Measurements from ENCODE around the gene VAC14. TPM values are rescaled to one million over a fixed set of nuclear protein-coding genes. Genes with fewer than 3 reads are reported as not detected.

VAC14 gene
- total RNA-seq, 1 experiment from 2014 or later = 65.5 TPM

DNA sequence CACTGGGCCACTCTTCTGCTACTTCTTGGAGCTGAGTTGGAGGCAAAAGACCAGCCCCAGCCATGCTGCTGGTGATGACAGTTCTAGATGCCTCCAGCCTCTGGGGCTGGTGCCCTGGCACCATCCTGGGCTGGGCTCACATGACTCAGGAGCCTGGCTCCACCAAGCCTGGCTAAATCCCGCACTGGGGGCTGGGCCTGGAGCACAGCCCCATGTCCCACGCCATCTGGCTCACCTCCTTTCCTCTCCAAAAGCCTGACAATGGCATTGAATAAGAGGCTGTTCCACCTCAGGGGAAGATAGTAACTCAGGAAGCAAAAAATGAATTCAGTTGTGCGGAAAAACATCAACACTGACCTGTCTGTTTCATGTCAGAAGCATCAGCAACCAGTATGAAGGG is 70.0 kb downstream of the VAC14 start:
- DNase-seq (no peak), ATAC-seq (no peak)
- Histone ChIP-seq H3K4me3 (ENCODE audit: low read length) (no peak overlapping the region), H4K20me1 (ENCODE audit: low read length) (no peaks in the 10 kb centered on the region), H3K27me3 (ENCODE audit: low read length) (no peaks in the 10 kb centered on the region), H3K9ac (ENCODE audit: low read length) (no peak overlapping the region), H3K27ac (ENCODE audit: low read length) (no peak overlapping the region), H2AFZ (ENCODE audit: low read length) (no peak overlapping the region), H3K9me3 (ENCODE audit: low read length) (no peaks in the 10 kb centered on the region), H3K36me3 (ENCODE audit: low read depth, low read length) (no peaks in the 10 kb centered on the region), H3K9me2 (replicated peaks; ENCODE audit: low read length) (no peaks in the 10 kb centered on the region), H3K4me1 (ENCODE audit: insufficient read depth, low read length) (no peaks in the 10 kb centered on the region), H3K79me2 (ENCODE audit: low read length) (no peaks in the 10 kb centered on the region), H3K4me2 (ENCODE audit: low read length) (no peak overlapping the region), H3F3A (ENCODE audit: low read length, unreplicated experiment) (no peaks in the 10 kb centered on the region)
- ChIA-PET CTCF (no interaction called here), POLR2A (ENCODE audit: unreplicated experiment) (no interaction called here)
- BruUV-seq (replicated peaks) = no TSS peak
- intact Hi-C loops (cut with micrococcal nuclease) = no loop called here
- no peak for TF ChIP-seq EZH2 (IDR thresholded peaks at IDR 0.05; ENCODE audit: low read length, unreplicated experiment)
- no peak for TF ChIP-seq EZH2phosphoT487 (IDR thresholded peaks at IDR 0.05; ENCODE audit: borderline replicate concordance, low read length)
- TF ChIP-seq, protein P1, sequence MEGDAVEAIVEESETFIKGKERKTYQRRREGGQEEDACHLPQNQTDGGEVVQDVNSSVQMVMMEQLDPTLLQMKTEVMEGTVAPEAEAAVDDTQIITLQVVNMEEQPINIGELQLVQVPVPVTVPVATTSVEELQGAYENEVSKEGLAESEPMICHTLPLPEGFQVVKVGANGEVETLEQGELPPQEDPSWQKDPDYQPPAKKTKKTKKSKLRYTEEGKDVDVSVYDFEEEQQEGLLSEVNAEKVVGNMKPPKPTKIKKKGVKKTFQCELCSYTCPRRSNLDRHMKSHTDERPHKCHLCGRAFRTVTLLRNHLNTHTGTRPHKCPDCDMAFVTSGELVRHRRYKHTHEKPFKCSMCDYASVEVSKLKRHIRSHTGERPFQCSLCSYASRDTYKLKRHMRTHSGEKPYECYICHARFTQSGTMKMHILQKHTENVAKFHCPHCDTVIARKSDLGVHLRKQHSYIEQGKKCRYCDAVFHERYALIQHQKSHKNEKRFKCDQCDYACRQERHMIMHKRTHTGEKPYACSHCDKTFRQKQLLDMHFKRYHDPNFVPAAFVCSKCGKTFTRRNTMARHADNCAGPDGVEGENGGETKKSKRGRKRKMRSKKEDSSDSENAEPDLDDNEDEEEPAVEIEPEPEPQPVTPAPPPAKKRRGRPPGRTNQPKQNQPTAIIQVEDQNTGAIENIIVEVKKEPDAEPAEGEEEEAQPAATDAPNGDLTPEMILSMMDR (conservative IDR thresholded peaks at IDR 0.05; ENCODE audit: low read depth, low read length) = no peak

- Histone ChIP-seq H3K9ac (ENCODE audit: low read length) (no peak overlapping the region), H3K4me1 (ENCODE audit: insufficient read depth, low read length) (no peaks in the 10 kb centered on the region), H3F3A (ENCODE audit: low read length, unreplicated experiment) (no peaks in the 10 kb centered on the region), H2AFZ (ENCODE audit: low read length) (no peak overlapping the region), H3K79me2 (ENCODE audit: low read length) (no peaks in the 10 kb centered on the region), H4K20me1 (ENCODE audit: low read length) (no peaks in the 10 kb centered on the region), H3K27ac (ENCODE audit: low read length) (no peak overlapping the region), H3K36me3 (ENCODE audit: low read depth, low read length) (no peaks in the 10 kb centered on the region), H3K4me3 (ENCODE audit: low read length) (no peak overlapping the region), H3K9me2 (replicated peaks; ENCODE audit: low read length) (no peaks in the 10 kb centered on the region), H3K4me2 (ENCODE audit: low read length) (no peak overlapping the region), H3K9me3 (ENCODE audit: low read length) (no peaks in the 10 kb centered on the region), H3K27me3 (ENCODE audit: low read length) (no peaks in the 10 kb centered on the region)
- ChIA-PET CTCF (no interaction called here), POLR2A (ENCODE audit: unreplicated experiment) (no interaction called here)
- no peak for DNase-seq
- no TSS peak for BruUV-seq (replicated peaks)
- TF ChIP-seq, protein P1 (conservative IDR thresholded peaks at IDR 0.05; ENCODE audit: low read depth, low read length) = no peak
- TF ChIP-seq EZH2phosphoT487 (IDR thresholded peaks at IDR 0.05; ENCODE audit: borderline replicate concordance, low read length) = no peak
- TF ChIP-seq EZH2 (IDR thresholded peaks at IDR 0.05; ENCODE audit: low read length, unreplicated experiment) = no peak
- intact Hi-C loops (cut with micrococcal nuclease) = no loop called here
- ATAC-seq = no peak
Observed at GRCh38 chr16:70730031-70730430, 70.9 kb downstream of the VAC14 start.

DNA sequence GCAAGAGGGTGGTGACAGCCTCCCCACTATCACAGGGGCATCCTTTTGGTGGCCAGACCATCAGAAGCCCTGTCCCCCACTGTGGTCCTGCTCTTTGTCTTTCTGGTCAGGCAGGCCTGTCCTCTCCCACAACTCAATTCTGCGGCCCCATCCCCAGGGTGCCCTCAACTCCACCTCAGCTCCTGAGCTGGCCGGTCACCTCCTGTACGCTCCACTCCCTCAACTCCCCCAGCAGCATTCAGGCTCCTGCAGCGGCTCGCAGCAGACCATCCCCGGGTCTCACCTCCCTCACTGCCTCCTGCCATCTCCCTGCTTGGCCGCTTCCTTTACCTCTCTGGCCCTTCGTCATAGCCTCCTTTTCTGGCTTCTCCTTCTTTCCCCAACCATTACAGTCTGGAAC is 71.7 kb downstream of the VAC14 start:
- CTCF ChIA-PET = no interaction called here
- BruUV-seq (replicated peaks) = no TSS peak
- no peaks in the 10 kb centered on the region for H3K4me1 ChIP-seq (ENCODE audit: insufficient read depth, low read length)
- no peak for TF ChIP-seq EZH2 (IDR thresholded peaks at IDR 0.05; ENCODE audit: low read length, unreplicated experiment)
- no peaks in the 10 kb centered on the region for H3K9me3 ChIP-seq (ENCODE audit: low read length)
- H3K9ac ChIP-seq (ENCODE audit: low read length) = no peak overlapping the region
- no peak for ATAC-seq
- no peaks in the 10 kb centered on the region for H3K27me3 ChIP-seq (ENCODE audit: low read length)
- H4K20me1 ChIP-seq (ENCODE audit: low read length) = no peaks in the 10 kb centered on the region
- H3K4me2 ChIP-seq (ENCODE audit: low read length) = no peak overlapping the region
- H3K36me3 ChIP-seq (ENCODE audit: low read depth, low read length) = no peaks in the 10 kb centered on the region
- DNase-seq = no peak
- no peak overlapping the region for H2AFZ ChIP-seq (ENCODE audit: low read length)
- H3K79me2 ChIP-seq (ENCODE audit: low read length) = no peaks in the 10 kb centered on the region
- no peaks in the 10 kb centered on the region for H3K9me2 ChIP-seq (replicated peaks; ENCODE audit: low read length)
- H3K27ac ChIP-seq (ENCODE audit: low read length) = no peak overlapping the region
- no peaks in the 10 kb centered on the region for H3F3A ChIP-seq (ENCODE audit: low read length, unreplicated experiment)
- POLR2A ChIA-PET (ENCODE audit: unreplicated experiment) = no interaction called here
- intact Hi-C loops (cut with micrococcal nuclease) = no loop called here
- H3K4me3 ChIP-seq (ENCODE audit: low read length) = no peak overlapping the region
